ENCODE results near the gene AP3M1. TPM values are rescaled to one million over a fixed set of nuclear protein-coding genes. Genes with fewer than 3 reads are reported as not detected.

Gene AP3M1
- total RNA-seq, 6 experiments from 2014 or later = 41.4 to 51.5 (median 47.0) TPM

- H3K4me1 Mint-ChIP-seq (ENCODE audit: low read depth) = no peaks in the 10 kb centered on the region
- no peaks in the 10 kb centered on the region for H3K9me3 Mint-ChIP-seq
- peak overlapping the region; percentile 8; the same call in 1 of the 2 replicates for H3K27ac Mint-ChIP-seq
- no peak for TF ChIP-seq CTCF (IDR thresholded peaks at IDR 0.05)
- DNase-seq = no peak
- H3K4me3 Mint-ChIP-seq = no peak overlapping the region; the same call in 1 of the 2 replicates
- peaks cover 12% of the 10 kb centered on the region for H3K27me3 Mint-ChIP-seq (ENCODE audit: insufficient read depth)
- peaks cover 62% of the 10 kb centered on the region for H3K36me3 Mint-ChIP-seq (ENCODE audit: low read depth)
Observed at GRCh38 chr10:74097776-74098175, 52.9 kb downstream of the AP3M1 start.

GRCh38 chr10:74096777-74097176 is 53.9 kb downstream of the AP3M1 start:
- TF ChIP-seq CTCF (IDR thresholded peaks at IDR 0.05) = no peak
- DNase-seq = no peak
- H3K27ac Mint-ChIP-seq = no peak overlapping the region
- H3K36me3 Mint-ChIP-seq (ENCODE audit: low read depth) = peaks cover 71% of the 10 kb centered on the region
- no peaks in the 10 kb centered on the region for H3K9me3 Mint-ChIP-seq
- H3K4me1 Mint-ChIP-seq (ENCODE audit: low read depth) = peaks cover 6% of the 10 kb centered on the region; the same call in 1 of the 2 replicates
- peaks cover 13% of the 10 kb centered on the region for H3K27me3 Mint-ChIP-seq (ENCODE audit: insufficient read depth)
- no peak overlapping the region for H3K4me3 Mint-ChIP-seq

GRCh38 chr10:74094231-74094630 is 56.4 kb downstream of the AP3M1 start:
- Mint-ChIP-seq H3K4me1 (ENCODE audit: low read depth) (peaks cover 6% of the 10 kb centered on the region), H3K27ac (peak overlapping the region; percentile 51), H3K9me3 (no peaks in the 10 kb centered on the region), H3K27me3 (ENCODE audit: insufficient read depth) (peaks cover 5% of the 10 kb centered on the region), H3K36me3 (ENCODE audit: low read depth) (peaks cover 73% of the 10 kb centered on the region), H3K4me3 (no peak overlapping the region; the same call in 1 of the 2 replicates)
- no peak for TF ChIP-seq CTCF (IDR thresholded peaks at IDR 0.05)
- DNase-seq = no peak

GRCh38 chr10:74093530-74094164 is 57.0 kb downstream of the AP3M1 start:
- TF ChIP-seq CTCF (IDR thresholded peaks at IDR 0.05) = no peak
- Mint-ChIP-seq H3K27ac (no peak overlapping the region), H3K9me3 (no peaks in the 10 kb centered on the region), H3K27me3 (ENCODE audit: insufficient read depth) (peaks cover 8% of the 10 kb centered on the region), H3K4me3 (no peak overlapping the region), H3K36me3 (ENCODE audit: low read depth) (peaks cover 73% of the 10 kb centered on the region), H3K4me1 (ENCODE audit: low read depth) (peaks cover 12% of the 10 kb centered on the region)
- DNase-seq = no peak

GRCh38 chr10:74092372-74092771 is 58.3 kb downstream of the AP3M1 start:
- no peak for DNase-seq
- H3K9me3 Mint-ChIP-seq = no peaks in the 10 kb centered on the region
- H3K36me3 Mint-ChIP-seq (ENCODE audit: low read depth) = peaks cover 63% of the 10 kb centered on the region
- H3K27ac Mint-ChIP-seq = peak overlapping the region; percentile 57
- H3K27me3 Mint-ChIP-seq (ENCODE audit: insufficient read depth) = peaks cover 8% of the 10 kb centered on the region
- peaks cover 12% of the 10 kb centered on the region for H3K4me1 Mint-ChIP-seq (ENCODE audit: low read depth)
- no peak for TF ChIP-seq CTCF (IDR thresholded peaks at IDR 0.05)
- H3K4me3 Mint-ChIP-seq = no peak overlapping the region

All from HFFc6 (cell line).